Motor neuron (in vitro differentiated cells): Measurements from ENCODE around the gene TWNK. TPM values are rescaled to one million over a fixed set of nuclear protein-coding genes. Genes with fewer than 3 reads are reported as not detected.

Source experiments
- ATAC-seq, 8 experiments: fragments of 200-7000 bp; cut with Tn5 transposase; replicated peaks in 6 of 8; 2 replicates each; pipeline ENCODE4 v1.8.0; 2021; ENCODE audit warnings: mild to moderate bottlenecking in 8 of 8, moderate library complexity in 8 of 8
- H3K27ac ChIP-seq, 2 donors: fragments of 250-450 bp; sonication (Bioruptor Pico); 2 replicates each; pipeline ENCODE4 v1.9.0; 2021; ENCODE audit warnings: antibody characterized with exemption in 2 of 2, mild to moderate bottlenecking in 2 of 2, moderate library complexity in 1 of 2
- H3K4me1 ChIP-seq, 2 donors: fragments of 250-450 bp; sonication (Bioruptor Pico); replicated peaks in 1 of 2; 2 replicates each; pipeline ENCODE4 v1.6.1; 2021; ENCODE audit warnings: antibody characterized with exemption in 2 of 2, mild to moderate bottlenecking in 2 of 2, moderate library complexity in 1 of 2
- H3K4me3 ChIP-seq, 5 donors: fragments of 250-450 bp; sonication (Bioruptor Pico); 2 replicates each; pipeline ENCODE4 v1.9.0; 2021; ENCODE audit warnings: antibody characterized with exemption in 5 of 5, mild to moderate bottlenecking in 5 of 5, moderate library complexity in 4 of 5
- WGBS, 10 experiments: fragments of 450-650 bp; shearing (Covaris generic); methylation state at CpG; one replicate each; pipeline ENCODE4 v1.0.0; 2022; 5-methylcytosine and 5-hydroxymethylcytosine counted together
- in situ Hi-C, 9 experiments: fragments of 400-800 bp; cut with MboI; loops; one replicate each; pipeline ENCODE4 v1.15.0; 2021; ENCODE audit warnings: low sequenced_read_pairs in 9 of 9, low pct_unique_long_range_greater_than_20kb in 2 of 9; ENCODE audit not compliant: unreplicated experiment in 9 of 9
- total RNA-seq, 8 experiments: library from RNA; unstranded; fragments of 300-600 nt; gene quantifications; 2 replicates each; pipeline versions ENCODE4 v1.2.3 to v1.2.4, GENCODE V29; 2022

Gene TWNK
- total RNA-seq, 8 experiments from 2014 or later = 5.7 to 31.3 (median 10.5) TPM

DNA sequence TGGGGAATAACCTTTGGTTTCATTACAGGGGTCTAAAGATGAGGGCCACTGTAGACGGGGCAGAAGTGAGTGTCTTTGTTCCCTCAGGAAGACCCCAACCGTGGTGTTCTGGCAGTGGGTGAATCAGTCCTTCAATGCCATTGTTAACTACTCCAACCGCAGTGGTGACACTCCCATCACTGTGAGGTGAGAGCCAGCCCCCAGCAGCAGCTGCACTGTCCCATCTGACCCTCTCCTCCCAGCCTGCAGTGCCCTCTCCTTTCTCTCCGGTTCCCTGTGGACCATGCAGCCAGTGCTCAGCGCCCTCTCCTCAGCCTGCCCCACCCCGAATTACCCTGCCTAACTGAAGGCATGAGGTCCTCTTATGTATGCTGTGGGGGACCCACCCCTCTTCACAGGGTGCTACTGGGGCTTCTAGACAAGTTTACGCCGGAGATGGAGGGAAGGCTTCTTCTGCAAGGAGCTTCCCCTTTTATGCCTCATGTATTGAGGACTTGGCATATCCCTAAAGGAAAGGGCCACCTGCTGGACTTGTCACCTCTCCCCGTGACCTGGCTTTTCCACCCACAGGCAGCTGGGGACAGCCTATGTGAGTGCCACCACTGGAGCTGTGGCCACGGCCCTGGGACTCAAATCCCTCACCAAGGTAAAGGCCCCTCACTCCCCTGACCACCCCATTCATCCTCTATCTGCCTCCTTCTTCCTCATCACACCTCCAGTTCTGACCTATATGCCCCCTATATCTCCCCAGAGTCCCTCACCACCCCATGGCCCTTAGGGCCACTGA is 48.8 kb downstream of the TWNK start:
- H3K4me3 ChIP-seq = no peak overlapping the region
- in situ Hi-C loops = no loop called here
- WGBS, 10 experiments = 20 to 100% (median 52%) methylated on average over 1 to 8 of the region's 10 CpGs; no CpG with 5 or more reads in 1 of the 10 experiments
- no peak overlapping the region for H3K27ac ChIP-seq
- peaks cover 0 to 7% of the 10 kb centered on the region in 2 donors for H3K4me1 ChIP-seq
- no peak for ATAC-seq

DNA sequence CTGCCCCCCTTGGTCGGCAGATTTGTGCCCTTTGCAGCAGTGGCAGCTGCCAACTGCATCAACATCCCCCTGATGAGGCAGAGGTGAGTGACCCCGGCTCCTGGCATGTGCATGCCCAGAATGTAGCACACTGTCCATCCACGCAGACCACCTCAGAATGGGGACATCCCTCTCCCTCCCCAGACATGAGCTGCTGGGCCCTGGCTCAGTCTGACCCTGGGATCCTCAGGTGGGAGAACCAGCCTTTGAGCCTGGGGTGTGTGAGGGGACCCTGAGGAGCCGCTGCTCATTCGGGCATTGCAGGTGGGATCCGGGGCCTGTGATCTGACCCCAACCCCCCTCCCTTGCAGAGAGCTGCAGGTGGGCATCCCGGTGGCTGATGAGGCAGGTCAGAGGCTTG is 49.4 kb downstream of the TWNK start:
- no peak for ATAC-seq
- 17 to 80% (median 63%) methylated on average over 1 to 2 of the region's 7 CpGs; no CpG with 5 or more reads in 6 of the 10 experiments for WGBS, 10 experiments
- in situ Hi-C loops = no loop called here

DNA sequence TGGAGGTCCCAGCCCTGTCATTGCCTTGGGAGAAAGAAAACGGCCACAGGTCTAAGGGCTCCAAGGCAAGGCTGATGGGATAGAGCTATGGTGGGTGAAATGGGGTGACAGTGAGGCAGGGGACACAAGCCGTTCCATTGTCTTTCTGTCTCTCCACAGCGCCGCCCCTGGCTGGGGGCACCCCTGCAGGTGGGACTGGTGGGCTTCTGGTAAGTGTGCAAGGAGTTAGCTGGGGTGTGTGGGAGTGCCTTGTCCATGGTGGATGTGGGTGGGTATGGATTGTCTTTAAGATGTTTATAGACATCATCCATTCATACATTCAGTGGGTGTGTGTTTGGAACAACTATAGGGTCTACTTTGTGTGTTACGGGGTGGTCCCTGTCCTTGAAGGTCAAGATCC is 51.1 kb downstream of the TWNK start:
- 0 to 65% (median 50%) methylated on average over 1 to 5 of the region's 5 CpGs; no CpG with 5 or more reads in 5 of the 10 experiments for WGBS, 10 experiments
- Histone ChIP-seq H3K27ac (no peak overlapping the region), H3K4me3 (no peak overlapping the region), H3K4me1 (peaks cover 10% of the 10 kb centered on the region in 2 donors)
- no peak for ATAC-seq
- in situ Hi-C loops = no loop called here

More for the DNA sequence above, 49.4 kb downstream of the TWNK start:
- Histone ChIP-seq H3K4me1 (peaks cover 0 to 7% of the 10 kb centered on the region in 2 donors), H3K27ac (no peak overlapping the region), H3K4me3 (no peak overlapping the region)

DNA sequence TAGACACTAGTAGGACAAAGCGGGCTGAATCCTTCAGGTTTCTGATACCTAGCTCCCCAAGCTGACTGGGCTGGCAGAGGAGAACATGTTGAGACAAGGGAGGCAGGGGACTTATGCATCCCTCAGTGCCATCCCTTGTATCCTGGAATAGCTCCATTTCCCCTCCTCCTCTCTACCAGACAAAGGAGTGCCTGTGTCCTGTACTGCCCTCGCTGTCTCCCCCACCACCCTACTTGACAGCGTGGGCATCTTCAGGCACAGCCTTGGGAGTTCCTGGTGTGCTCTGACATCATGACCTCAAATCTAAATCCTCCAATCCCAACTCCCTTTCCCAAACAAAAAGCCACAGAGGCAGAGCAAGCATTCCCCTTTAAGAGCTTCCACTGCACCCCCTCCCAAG is 52.7 kb downstream of the TWNK start:
- ATAC-seq = no peak
- WGBS, 10 experiments = 50 to 100% (median 97%) methylated on average over 1 to 3 of the region's 3 CpGs; no CpG with 5 or more reads in 4 of the 10 experiments
- in situ Hi-C loops = no loop called here
- Histone ChIP-seq H3K4me3 (no peak overlapping the region), H3K4me1 (peaks cover 14 to 17% of the 10 kb centered on the region in 2 donors), H3K27ac (no peak overlapping the region)

DNA sequence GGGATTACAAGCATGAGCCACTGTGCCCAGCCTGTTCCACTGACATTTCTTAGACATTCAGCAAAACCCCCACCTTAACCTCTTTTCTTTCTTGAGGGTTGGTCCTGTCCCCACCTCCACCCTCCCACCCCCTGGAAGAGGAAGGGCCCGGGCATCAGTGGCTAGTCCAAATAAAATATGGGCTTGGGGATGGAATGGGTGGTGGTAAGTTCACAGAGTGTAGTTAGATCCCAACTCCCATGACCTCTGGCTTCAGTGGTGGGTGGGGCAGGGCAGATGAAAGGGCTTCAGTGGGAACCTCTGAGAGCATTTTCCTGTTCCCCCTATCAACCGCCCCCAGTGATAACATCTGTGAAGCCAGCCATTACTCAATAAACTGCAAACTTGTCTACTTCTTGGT is 53.5 kb downstream of the TWNK start:
- Histone ChIP-seq H3K4me1 (peaks cover 14 to 17% of the 10 kb centered on the region in 2 donors), H3K27ac (no peak overlapping the region), H3K4me3 (no peak overlapping the region)
- WGBS, 10 experiments = 60% methylated on average over 1 of the region's 2 CpGs; no CpG with 5 or more reads in 8 of the 10 experiments
- in situ Hi-C loops = no loop called here
- no peak for ATAC-seq

DNA sequence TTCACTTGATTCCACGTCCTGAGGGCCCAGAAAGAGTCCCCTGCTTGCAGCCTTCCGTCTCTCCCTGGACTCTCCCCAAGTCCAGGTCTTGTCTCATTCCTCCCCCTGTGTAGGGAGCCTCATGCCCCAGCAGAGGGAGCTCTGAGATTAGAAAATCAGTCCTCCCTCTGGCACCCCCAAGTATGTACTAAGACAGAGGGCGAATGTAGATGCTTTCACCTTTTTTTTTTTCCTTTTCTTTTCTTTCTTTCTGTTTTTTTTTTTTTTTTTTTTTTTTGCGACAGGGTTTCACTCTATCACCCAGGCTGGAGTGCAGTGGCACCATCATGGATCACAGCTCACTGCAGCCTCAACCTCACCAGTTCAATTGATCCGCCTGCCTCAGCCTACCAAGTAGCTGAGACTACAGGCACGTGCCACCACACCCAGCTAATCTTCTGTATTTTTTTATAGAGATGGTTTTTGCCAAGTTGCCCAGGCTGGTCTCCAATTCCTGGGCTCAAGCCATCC is 54.0 kb downstream of the TWNK start:
- H3K27ac ChIP-seq = no peak overlapping the region

DNA sequence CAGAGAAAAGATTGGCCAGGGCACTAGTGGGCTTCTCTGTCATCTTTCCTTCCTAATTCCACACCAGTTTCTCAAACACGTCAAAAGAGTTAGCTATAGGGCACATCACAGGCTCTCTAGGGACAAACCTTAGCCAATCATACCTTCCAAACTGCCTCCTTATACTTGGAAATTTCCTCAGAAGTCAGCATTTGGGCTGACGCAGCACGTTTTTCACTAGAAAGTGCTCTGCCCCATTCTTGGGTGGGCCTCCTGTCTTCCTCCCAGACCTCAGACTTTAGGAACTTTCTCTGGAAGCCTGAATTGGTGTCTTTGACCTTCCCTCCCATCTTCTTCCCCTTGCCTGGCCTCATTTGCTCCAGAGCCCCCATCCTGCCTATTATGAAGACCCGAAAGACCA is 54.8 kb downstream of the TWNK start:
- ATAC-seq = no peak
- H3K27ac ChIP-seq = peak overlapping the region; percentile 59 to 76
- WGBS, 10 experiments = 30 to 100% (median 87%) methylated on average over 1 to 4 of the region's 4 CpGs; no CpG with 5 or more reads in 1 of the 10 experiments
- peaks cover 14 to 20% of the 10 kb centered on the region in 2 donors for H3K4me1 ChIP-seq
- peak overlapping the region in 4 of 5 donors; percentile 34 to 41 (median 37) for H3K4me3 ChIP-seq
- in situ Hi-C loops = no loop called here

More for the DNA sequence above, 54.0 kb downstream of the TWNK start:
- in situ Hi-C loops = no loop called here
- Histone ChIP-seq H3K4me1 (peaks cover 14 to 17% of the 10 kb centered on the region in 2 donors), H3K4me3 (no peak overlapping the region)
- peak; percentile 40 to 64 (median 60) for ATAC-seq
- WGBS, 10 experiments = 0 to 93% (median 31%) methylated on average over 1 to 6 of the region's 6 CpGs; no CpG with 5 or more reads in 2 of the 10 experiments

DNA sequence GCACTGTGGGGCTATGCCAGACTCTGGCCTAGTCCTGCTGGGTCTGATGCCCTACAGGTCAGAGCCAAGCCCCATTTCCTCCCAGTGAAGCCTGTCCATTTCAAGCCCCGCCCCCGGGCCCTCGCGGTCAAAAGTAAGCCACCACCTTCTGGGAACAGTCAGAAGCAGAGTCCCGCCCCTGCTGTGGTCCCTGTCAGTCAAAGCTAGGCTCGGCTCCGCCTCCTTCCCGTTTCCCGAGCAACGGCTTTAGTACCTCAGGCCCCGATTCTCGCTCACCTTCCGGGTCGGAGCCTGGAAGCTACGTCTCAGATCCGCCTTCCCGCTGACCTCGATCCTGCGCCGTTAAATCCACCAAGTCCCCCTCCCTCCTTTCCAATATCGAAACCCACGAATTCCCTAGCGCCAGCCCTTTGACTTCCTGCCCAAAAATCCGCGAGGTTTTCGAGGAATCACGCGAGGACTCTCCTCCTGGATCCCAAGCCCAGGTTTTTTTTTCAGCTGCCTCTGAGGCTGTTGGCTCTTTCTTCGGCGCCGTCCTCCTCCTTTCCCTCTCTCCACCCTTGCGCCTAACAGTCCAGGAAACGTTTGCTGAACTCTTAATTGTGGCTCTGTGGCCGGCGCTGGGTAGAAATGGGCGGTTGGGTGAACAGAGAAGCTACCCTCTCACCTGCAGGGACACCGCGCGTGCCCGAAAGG is 55.5 kb downstream of the TWNK start:
- H3K4me3 ChIP-seq = peak overlapping the region; percentile 26 to 41 (median 37)
- H3K4me1 ChIP-seq = peaks cover 14 to 22% of the 10 kb centered on the region in 2 donors
- peak overlapping the region; percentile 59 to 76 for H3K27ac ChIP-seq
- in situ Hi-C loops = no loop called here
- peak; percentile 83 to 94 (median 91) for ATAC-seq
- 0 to 10% (median 0%) methylated on average over 1 to 20 of the region's 40 CpGs for WGBS, 10 experiments

DNA sequence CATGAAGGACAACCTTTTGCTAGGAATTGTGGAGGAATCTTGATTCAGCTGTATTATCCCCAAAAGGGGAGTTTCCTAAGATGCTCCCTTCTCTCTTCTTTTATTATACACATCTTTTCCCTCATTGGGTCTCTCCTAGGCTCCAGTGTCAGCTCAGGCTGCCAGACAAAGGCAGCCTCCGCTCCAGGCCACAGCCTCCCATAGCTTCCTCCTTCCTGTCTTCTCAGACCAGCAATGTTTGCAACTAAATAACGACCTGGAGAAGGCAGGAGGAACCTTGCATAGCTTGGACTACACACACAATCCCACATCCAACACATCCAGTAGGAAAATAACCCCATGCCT is 56.0 kb downstream of the TWNK start:
- 0 to 80% (median 29%) methylated on average over 1 to 2 of the region's 2 CpGs; no CpG with 5 or more reads in 4 of the 10 experiments for WGBS, 10 experiments
- in situ Hi-C loops = no loop called here
- Histone ChIP-seq H3K4me1 (peaks cover 14 to 24% of the 10 kb centered on the region in 2 donors), H3K27ac (peak overlapping the region; percentile 59 to 76), H3K4me3 (peak overlapping the region; percentile 26 to 41 (median 37))
- ATAC-seq = peak in 3 of 8 experiments; percentile 1 to 6 (median 3)

Other genes with a start within 250 kb of the TWNK start
- gene PAX2, start 242.0 kb upstream of the TWNK start, total RNA-seq = 1 to 10 TPM in 3 of 8 experiments, under 1 TPM in 4, not detected in 1; 0.13 to 2.2 (median 0.77) TPM
- gene SLF2, start 74.6 kb upstream of the TWNK start, total RNA-seq = 10 to 100 TPM; 18.9 to 42.7 (median 31.5) TPM
- gene SEMA4G, start 18.0 kb upstream of the TWNK start, total RNA-seq = 10 to 100 TPM in 5 of 8 experiments, 1 to 10 TPM in 3; 3.2 to 17.0 (median 10.1) TPM
- gene MRPL43, start within 50 bp of the TWNK start, total RNA-seq = 100 to 1,000 TPM in 1 of 8 experiments, 10 to 100 TPM in 7; 57.8 to 101 (median 71.6) TPM
- gene LZTS2, start 12.3 kb downstream of the TWNK start, total RNA-seq = 10 to 100 TPM; 24.4 to 59.7 (median 48.2) TPM
- 1 to 10 TPM in 6 of 8 experiments, under 1 TPM in 2; 0.27 to 9.6 (median 3.5) TPM for gene PDZD7, start 43.6 kb downstream of the TWNK start, total RNA-seq
- 10 to 100 TPM; 12.9 to 54.6 (median 26.1) TPM for gene SFXN3, start 43.7 kb downstream of the TWNK start, total RNA-seq
- gene KAZALD1, start 74.4 kb downstream of the TWNK start, total RNA-seq = 10 to 100 TPM in 3 of 8 experiments, 1 to 10 TPM in 5; 1.1 to 47.5 (median 2.6) TPM
- gene TLX1, start 143.8 kb downstream of the TWNK start, total RNA-seq = under 1 TPM in 5 of 8 experiments, not detected in 3; 0.05 to 0.66 (median 0.45) TPM
- gene LBX1, start 241.9 kb downstream of the TWNK start, total RNA-seq = 10 to 100 TPM in 3 of 8 experiments, 1 to 10 TPM in 3, under 1 TPM in 2; 0.29 to 58.6 (median 1.8) TPM